IPS-18c (cell line): ENCODE measurements around the gene NUP54.

Source experiments
- H3K4me3 ChIP-seq: 2 replicates; pipeline ENCODE4 v1.7.0; 2013; ENCODE audit warnings: low read depth, mild to moderate bottlenecking, low read length, moderate library complexity; ENCODE audit not compliant: insufficient read depth
- H3K9me3 ChIP-seq: one replicate; pipeline ENCODE4 v1.6.1; 2013; ENCODE audit warnings: mild to moderate bottlenecking, low read length, moderate library complexity; ENCODE audit not compliant: control insufficient read depth, insufficient read depth

Gene NUP54

GRCh38 chr4:76148142-76148865, at the start of gene NUP54:
TSS of gene NUP54 (minus strand) at chr4:76148397. CDS start at chr4:76148374, 23 bp downstream.
- peak within 1 kb of the TSS; percentile 98 for H3K4me3 ChIP-seq
- no peaks in the 10 kb centered on the region for H3K9me3 ChIP-seq

- H3K4me3 ChIP-seq, result no peak overlapping the region
- peaks cover 4% of the 10 kb centered on the region for H3K9me3 ChIP-seq
These were observed 49.0 kb upstream of the NUP54 start for GRCh38 chr4:76197031-76197743.

GRCh38 chr4:76196376-76196775, 48.2 kb upstream of the NUP54 start:
- no peak overlapping the region for H3K4me3 ChIP-seq
- peaks cover 6% of the 10 kb centered on the region for H3K9me3 ChIP-seq

- Histone ChIP-seq H3K4me3 (no peak overlapping the region), H3K9me3 (peaks cover 6% of the 10 kb centered on the region)
These were observed 47.1 kb upstream of the NUP54 start for GRCh38 chr4:76195326-76195725.

- no peak overlapping the region for H3K4me3 ChIP-seq
These were observed 46.1 kb upstream of the NUP54 start for GRCh38 chr4:76194325-76194724.

GRCh38 chr4:76192236-76192635, 44.0 kb upstream of the NUP54 start:
- H3K4me3 ChIP-seq, result no peak overlapping the region
- peaks cover 6% of the 10 kb centered on the region for H3K9me3 ChIP-seq

More at GRCh38 chr4:76194325-76194724, 46.1 kb upstream of the NUP54 start:
- peaks cover 6% of the 10 kb centered on the region for H3K9me3 ChIP-seq

- no peak overlapping the region for H3K4me3 ChIP-seq
- peaks cover 6% of the 10 kb centered on the region for H3K9me3 ChIP-seq
These were observed 40.4 kb upstream of the NUP54 start for GRCh38 chr4:76188557-76188956.

GRCh38 chr4:76188149-76188548, 40.0 kb upstream of the NUP54 start:
- no peak overlapping the region for H3K4me3 ChIP-seq
- peaks cover 4% of the 10 kb centered on the region for H3K9me3 ChIP-seq

GRCh38 chr4:76187152-76187551, 39.0 kb upstream of the NUP54 start:
- H3K4me3 ChIP-seq, result no peak overlapping the region
- H3K9me3 ChIP-seq, result peaks cover 2% of the 10 kb centered on the region

- no peaks in the 10 kb centered on the region for H3K9me3 ChIP-seq
- no peak overlapping the region for H3K4me3 ChIP-seq
These were observed 34.3 kb upstream of the NUP54 start for GRCh38 chr4:76182463-76182862.

- H3K9me3 ChIP-seq, result no peaks in the 10 kb centered on the region
- H3K4me3 ChIP-seq, result no peak overlapping the region
These were observed 31.5 kb upstream of the NUP54 start for GRCh38 chr4:76179398-76180318.

GRCh38 chr4:76178296-76178695, 30.1 kb upstream of the NUP54 start:
- H3K9me3 ChIP-seq, result no peaks in the 10 kb centered on the region
- no peak overlapping the region for H3K4me3 ChIP-seq

GRCh38 chr4:76177709-76178108, 29.5 kb upstream of the NUP54 start:
- H3K9me3 ChIP-seq, result no peaks in the 10 kb centered on the region
- no peak overlapping the region for H3K4me3 ChIP-seq

- Histone ChIP-seq H3K4me3 (no peak overlapping the region), H3K9me3 (no peaks in the 10 kb centered on the region)
These were observed 27.1 kb upstream of the NUP54 start for GRCh38 chr4:76175336-76175735.

- no peak overlapping the region for H3K4me3 ChIP-seq
- no peaks in the 10 kb centered on the region for H3K9me3 ChIP-seq
These were observed 26.0 kb upstream of the NUP54 start for GRCh38 chr4:76174216-76174615.

- Histone ChIP-seq H3K4me3 (no peak overlapping the region), H3K9me3 (no peaks in the 10 kb centered on the region)
These were observed 20.5 kb upstream of the NUP54 start for GRCh38 chr4:76168688-76169087.

- no peaks in the 10 kb centered on the region for H3K9me3 ChIP-seq
These were observed 18.3 kb upstream of the NUP54 start for GRCh38 chr4:76166480-76166879.

More at GRCh38 chr4:76166480-76166879, 18.3 kb upstream of the NUP54 start:
- no peak overlapping the region for H3K4me3 ChIP-seq
